HG03558 (cell line): ENCODE data around the gene IZUMO4.
"Not testable (repeated sequence)": the region's sequence is repeated elsewhere in the genome, so short reads cannot be mapped to it uniquely, and the experiment has no call there.

Experiments
- ATAC-seq: cut with Tn5 transposase; IDR thresholded peaks from one replicate; pipeline ENCODE4 v1.9.1; 2021; ENCODE audit warnings: moderate number of reproducible peaks; ENCODE audit not compliant: unreplicated experiment; ENCODE audit errors: extremely low read depth

Gene IZUMO4

GRCh38 chr19:2121416-2122051, 24.8 kb downstream of the IZUMO4 start:
- no peak for ATAC-seq

- ATAC-seq = no peak
Measured at GRCh38 chr19:2122251-2122650, 25.5 kb downstream of the IZUMO4 start.

- ATAC-seq = no peak
Measured at GRCh38 chr19:2122982-2123381, 26.3 kb downstream of the IZUMO4 start.

- ATAC-seq = no peak
Measured at GRCh38 chr19:2123682-2124387, 27.1 kb downstream of the IZUMO4 start.

- ATAC-seq = no peak
Measured at GRCh38 chr19:2126879-2127518, 30.3 kb downstream of the IZUMO4 start.

- ATAC-seq = no peak
Measured at GRCh38 chr19:2127758-2128157, 31.0 kb downstream of the IZUMO4 start.

GRCh38 chr19:2128252-2128651, 31.5 kb downstream of the IZUMO4 start:
- not testable (repeated sequence) for ATAC-seq

GRCh38 chr19:2129022-2129421, 32.3 kb downstream of the IZUMO4 start:
- no peak for ATAC-seq

GRCh38 chr19:2129486-2129885, 32.8 kb downstream of the IZUMO4 start:
- no peak for ATAC-seq

GRCh38 chr19:2129892-2130770, 33.4 kb downstream of the IZUMO4 start:
- ATAC-seq = no peak

- ATAC-seq = not testable (repeated sequence)
Measured at GRCh38 chr19:2131012-2131975, 34.6 kb downstream of the IZUMO4 start.

- ATAC-seq = no peak
Measured at GRCh38 chr19:2132191-2132590, 35.5 kb downstream of the IZUMO4 start.

- no peak for ATAC-seq
Measured at GRCh38 chr19:2132731-2133490, 36.2 kb downstream of the IZUMO4 start.

- no peak for ATAC-seq
Measured at GRCh38 chr19:2135474-2136402, 39.0 kb downstream of the IZUMO4 start.

- ATAC-seq = no peak
Measured at GRCh38 chr19:2136796-2137195, 40.1 kb downstream of the IZUMO4 start.

GRCh38 chr19:2138061-2138728, 41.5 kb downstream of the IZUMO4 start:
- no peak for ATAC-seq
